ENCODE measurements around the gene C9orf50. TPM values are rescaled to one million over a fixed set of nuclear protein-coding genes. Genes with fewer than 3 reads are reported as not detected.
"Not testable (repeated sequence)": the region's sequence is repeated elsewhere in the genome, so short reads cannot be mapped to it uniquely, and the experiment has no call there.

Gene C9orf50
- not detected in 2 replicates for total RNA-seq (2014; rRNA removed; shearing (Covaris generic))
- polyA plus RNA-seq (2015; cell fraction: cytosol; rRNA removed) = not detected in 2 replicates
- not detected in 2 replicates for polyA plus RNA-seq (2015; cell fraction: nucleus; rRNA removed)

GRCh38 chr9:129620669-129621295, at the start of gene C9orf50:
Gene C9orf50, minus strand, starts transcription at chr9:129621101. Its CDS starts 527 bp downstream, at chr9:129620574.
- in situ Hi-C loops (cut with HindIII; ENCODE audit: low pct_unique_long_range_greater_than_20kb, low sequenced_read_pairs) = no loop called here

GRCh38 chr9:129669946-129670345, 49.0 kb upstream of the C9orf50 start:
- in situ Hi-C loops (cut with HindIII; ENCODE audit: low pct_unique_long_range_greater_than_20kb, low sequenced_read_pairs) = no loop called here
- no peak for DNase-seq (ENCODE audit: low read depth, low spot score)

More at GRCh38 chr9:129620669-129621295, at the start of gene C9orf50:
- DNase-seq (ENCODE audit: low read depth, low spot score) = no peak

- in situ Hi-C loops (cut with HindIII; ENCODE audit: low pct_unique_long_range_greater_than_20kb, low sequenced_read_pairs) = no loop called here
- no peak for DNase-seq (ENCODE audit: low read depth, low spot score)
Observed at GRCh38 chr9:129669141-129669718, 48.3 kb upstream of the C9orf50 start.

GRCh38 chr9:129667850-129668249, 46.9 kb upstream of the C9orf50 start:
- in situ Hi-C loops (cut with HindIII; ENCODE audit: low pct_unique_long_range_greater_than_20kb, low sequenced_read_pairs) = no loop called here
- no peak for DNase-seq (ENCODE audit: low read depth, low spot score)

GRCh38 chr9:129667378-129667777, 46.5 kb upstream of the C9orf50 start:
- no peak for DNase-seq (ENCODE audit: low read depth, low spot score)
- in situ Hi-C loops (cut with HindIII; ENCODE audit: low pct_unique_long_range_greater_than_20kb, low sequenced_read_pairs) = no loop called here

- DNase-seq (ENCODE audit: low read depth, low spot score) = no peak
- in situ Hi-C loops (cut with HindIII; ENCODE audit: low pct_unique_long_range_greater_than_20kb, low sequenced_read_pairs) = no loop called here
Observed at GRCh38 chr9:129666575-129666974, 45.7 kb upstream of the C9orf50 start.

GRCh38 chr9:129665814-129666520, 45.1 kb upstream of the C9orf50 start:
- no peak for DNase-seq (ENCODE audit: low read depth, low spot score)
- in situ Hi-C loops (cut with HindIII; ENCODE audit: low pct_unique_long_range_greater_than_20kb, low sequenced_read_pairs) = no loop called here

- no peak for DNase-seq (ENCODE audit: low read depth, low spot score)
- in situ Hi-C loops (cut with HindIII; ENCODE audit: low pct_unique_long_range_greater_than_20kb, low sequenced_read_pairs) = no loop called here
Observed at GRCh38 chr9:129665389-129665775, 44.5 kb upstream of the C9orf50 start, which contains the start of gene PRRX2. Gene PRRX2, plus strand, starts transcription at chr9:129665647. Its CDS starts 221 bp downstream, at chr9:129665868.

- in situ Hi-C loops (cut with HindIII; ENCODE audit: low pct_unique_long_range_greater_than_20kb, low sequenced_read_pairs) = no loop called here
- no peak for DNase-seq (ENCODE audit: low read depth, low spot score)
Observed at GRCh38 chr9:129664746-129665388, 44.0 kb upstream of the C9orf50 start.

GRCh38 chr9:129662239-129662638, 41.3 kb upstream of the C9orf50 start:
- DNase-seq (ENCODE audit: low read depth, low spot score); in situ Hi-C loops (cut with HindIII; ENCODE audit: low pct_unique_long_range_greater_than_20kb, low sequenced_read_pairs): not testable (repeated sequence)

GRCh38 chr9:129661029-129661428, 40.1 kb upstream of the C9orf50 start:
- DNase-seq (ENCODE audit: low read depth, low spot score) = no peak
- in situ Hi-C loops (cut with HindIII; ENCODE audit: low pct_unique_long_range_greater_than_20kb, low sequenced_read_pairs) = no loop called here

- in situ Hi-C loops (cut with HindIII; ENCODE audit: low pct_unique_long_range_greater_than_20kb, low sequenced_read_pairs) = no loop called here
- DNase-seq (ENCODE audit: low read depth, low spot score) = no peak
Observed at GRCh38 chr9:129656795-129657390, 36.0 kb upstream of the C9orf50 start.

- in situ Hi-C loops (cut with HindIII; ENCODE audit: low pct_unique_long_range_greater_than_20kb, low sequenced_read_pairs) = no loop called here
- no peak for DNase-seq (ENCODE audit: low read depth, low spot score)
Observed at GRCh38 chr9:129655696-129656095, 34.8 kb upstream of the C9orf50 start.

GRCh38 chr9:129655154-129655553, 34.3 kb upstream of the C9orf50 start:
- DNase-seq (ENCODE audit: low read depth, low spot score) = no peak
- in situ Hi-C loops (cut with HindIII; ENCODE audit: low pct_unique_long_range_greater_than_20kb, low sequenced_read_pairs) = no loop called here

- no peak for DNase-seq (ENCODE audit: low read depth, low spot score)
- in situ Hi-C loops (cut with HindIII; ENCODE audit: low pct_unique_long_range_greater_than_20kb, low sequenced_read_pairs) = no loop called here
Observed at GRCh38 chr9:129654554-129655040, 33.7 kb upstream of the C9orf50 start.

GRCh38 chr9:129653823-129654553, 33.1 kb upstream of the C9orf50 start:
- in situ Hi-C loops (cut with HindIII; ENCODE audit: low pct_unique_long_range_greater_than_20kb, low sequenced_read_pairs) = no loop called here
- DNase-seq (ENCODE audit: low read depth, low spot score) = no peak

GRCh38 chr9:129650680-129651235, 29.9 kb upstream of the C9orf50 start:
- in situ Hi-C loops (cut with HindIII; ENCODE audit: low pct_unique_long_range_greater_than_20kb, low sequenced_read_pairs) = no loop called here
- no peak for DNase-seq (ENCODE audit: low read depth, low spot score)
